Gastroesophageal sphincter (tissue), 3 donors: ENCODE data around the gene PLPP2.

Source experiments
- POLR2A ChIP-seq, 2 donors: fragments of 450-650 bp; IDR thresholded peaks; one replicate each; pipeline ENCODE4 v1.6.1; 2017; ENCODE audit warnings: antibody characterized with exemption in 2 of 2, mild to moderate bottlenecking in 2 of 2, moderate library complexity in 1 of 2
- TF ChIP-seq, protein P1 (sequence below), 4 experiments: fragments of 200-600 bp in 2 of 4; fragments of 450-650 bp in 2 of 4; sonication (generic) in 1 of 4; IDR thresholded peaks; one replicate each; pipeline ENCODE4 v1.5.1; 2017 to 2019; ENCODE audit warnings: antibody characterized with exemption in 4 of 4, mild to moderate bottlenecking in 2 of 4, moderate library complexity in 2 of 4

- TF ChIP-seq, protein P1, sequence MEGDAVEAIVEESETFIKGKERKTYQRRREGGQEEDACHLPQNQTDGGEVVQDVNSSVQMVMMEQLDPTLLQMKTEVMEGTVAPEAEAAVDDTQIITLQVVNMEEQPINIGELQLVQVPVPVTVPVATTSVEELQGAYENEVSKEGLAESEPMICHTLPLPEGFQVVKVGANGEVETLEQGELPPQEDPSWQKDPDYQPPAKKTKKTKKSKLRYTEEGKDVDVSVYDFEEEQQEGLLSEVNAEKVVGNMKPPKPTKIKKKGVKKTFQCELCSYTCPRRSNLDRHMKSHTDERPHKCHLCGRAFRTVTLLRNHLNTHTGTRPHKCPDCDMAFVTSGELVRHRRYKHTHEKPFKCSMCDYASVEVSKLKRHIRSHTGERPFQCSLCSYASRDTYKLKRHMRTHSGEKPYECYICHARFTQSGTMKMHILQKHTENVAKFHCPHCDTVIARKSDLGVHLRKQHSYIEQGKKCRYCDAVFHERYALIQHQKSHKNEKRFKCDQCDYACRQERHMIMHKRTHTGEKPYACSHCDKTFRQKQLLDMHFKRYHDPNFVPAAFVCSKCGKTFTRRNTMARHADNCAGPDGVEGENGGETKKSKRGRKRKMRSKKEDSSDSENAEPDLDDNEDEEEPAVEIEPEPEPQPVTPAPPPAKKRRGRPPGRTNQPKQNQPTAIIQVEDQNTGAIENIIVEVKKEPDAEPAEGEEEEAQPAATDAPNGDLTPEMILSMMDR (IDR thresholded peaks at IDR 0.05) = no peak
- no peak for TF ChIP-seq POLR2A (IDR thresholded peaks at IDR 0.05)
Observed at GRCh38 chr19:313169-313987, 22.2 kb upstream of the PLPP2 start.
